ENCODE measurements around the gene RTL10. TPM values are rescaled to one million over a fixed set of nuclear protein-coding genes. Genes with fewer than 3 reads are reported as not detected.

Gene RTL10
- polyA plus RNA-seq, 1 donor, result 19.5 TPM

DNA sequence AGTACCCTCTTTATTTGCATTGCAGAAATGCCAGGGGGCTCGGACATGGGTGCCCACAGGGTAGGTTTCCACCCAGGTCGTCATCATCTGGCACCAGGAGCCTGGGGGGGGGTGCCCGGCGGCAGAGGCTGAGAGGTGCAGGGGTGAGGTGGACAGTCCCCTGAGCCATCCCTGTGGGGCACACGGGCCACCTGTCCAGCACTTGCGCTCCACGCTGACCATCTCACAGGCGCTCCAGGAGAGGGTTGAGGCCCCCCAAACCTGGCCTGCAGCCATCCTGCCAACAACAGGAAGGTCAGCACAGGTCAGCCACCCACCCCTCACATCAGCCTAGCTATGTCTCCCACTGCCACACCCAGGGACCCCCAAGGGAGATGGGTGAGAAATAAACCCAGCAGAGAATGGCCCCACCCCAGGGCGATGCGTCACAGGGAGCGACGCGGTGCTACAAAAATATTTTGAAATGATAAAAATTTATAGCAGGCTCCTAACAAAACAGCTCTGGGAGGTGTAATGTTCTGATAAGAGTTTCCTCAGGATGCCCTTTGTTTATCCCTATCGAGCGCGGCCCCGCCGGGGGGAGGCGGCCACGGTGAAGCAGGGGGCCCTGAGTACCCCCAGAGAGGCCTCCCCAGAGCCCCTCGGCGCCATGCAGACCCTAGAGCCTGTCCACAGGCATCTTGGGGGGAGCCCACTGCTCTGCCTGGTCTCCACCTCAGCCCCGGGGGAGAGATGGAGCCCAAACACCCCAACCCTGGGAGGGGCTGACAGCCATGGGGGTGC, 21.0 kb upstream of the RTL10 start:
- WGBS (ENCODE audit: insufficient coverage, low lambda C conversion rate), result no CpG with 5 or more reads among the region's 23 CpGs
- no peak for DNase-seq
- Histone ChIP-seq H3K27me3 (ENCODE audit: control insufficient read depth, insufficient read depth, low read length) (no peaks in the 10 kb centered on the region), H3K36me3 (ENCODE audit: control insufficient read depth, insufficient read depth, low read length) (peaks cover 16% of the 10 kb centered on the region), H3K9me3 (ENCODE audit: control insufficient read depth, low read depth, low read length) (no peaks in the 10 kb centered on the region), H3K4me3 (ENCODE audit: low read length) (no peak overlapping the region), H3K27ac (ENCODE audit: low read length) (no peak overlapping the region), H3K4me1 (ENCODE audit: control insufficient read depth, insufficient read depth, low read length) (peaks cover 11% of the 10 kb centered on the region)

DNA sequence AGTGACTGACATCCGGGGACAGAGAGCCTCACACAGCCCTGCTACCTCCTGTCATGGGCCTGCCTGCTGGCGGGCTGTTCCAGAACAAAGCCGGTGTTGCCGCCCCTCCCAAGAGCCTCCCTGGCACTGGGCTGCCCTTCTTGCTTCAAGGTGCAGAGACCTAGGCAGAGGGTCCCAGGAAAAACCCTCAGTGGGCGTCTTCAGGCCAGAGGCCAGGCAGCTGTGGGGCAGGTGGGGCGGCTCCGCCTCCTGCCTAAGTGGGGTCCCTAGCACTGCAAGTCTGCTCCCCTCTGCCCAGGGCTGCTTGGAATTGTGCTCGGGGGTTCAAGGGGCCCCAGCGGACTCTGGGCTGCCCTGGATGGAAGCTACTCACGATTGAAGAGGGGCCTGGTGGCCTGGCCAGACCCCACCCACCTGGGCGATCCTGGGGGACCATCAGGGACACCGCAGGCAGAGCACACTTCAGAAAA, 20.4 kb upstream of the RTL10 start:
- Histone ChIP-seq H3K4me3 (ENCODE audit: low read length) (no peak overlapping the region), H3K27me3 (ENCODE audit: control insufficient read depth, insufficient read depth, low read length) (no peaks in the 10 kb centered on the region), H3K36me3 (ENCODE audit: control insufficient read depth, insufficient read depth, low read length) (peaks cover 16% of the 10 kb centered on the region), H3K4me1 (ENCODE audit: control insufficient read depth, insufficient read depth, low read length) (peaks cover 9% of the 10 kb centered on the region), H3K9me3 (ENCODE audit: control insufficient read depth, low read depth, low read length) (no peaks in the 10 kb centered on the region), H3K27ac (ENCODE audit: low read length) (no peak overlapping the region)
- no CpG with 5 or more reads among the region's 12 CpGs for WGBS (ENCODE audit: insufficient coverage, low lambda C conversion rate)
- DNase-seq, result no peak

DNA sequence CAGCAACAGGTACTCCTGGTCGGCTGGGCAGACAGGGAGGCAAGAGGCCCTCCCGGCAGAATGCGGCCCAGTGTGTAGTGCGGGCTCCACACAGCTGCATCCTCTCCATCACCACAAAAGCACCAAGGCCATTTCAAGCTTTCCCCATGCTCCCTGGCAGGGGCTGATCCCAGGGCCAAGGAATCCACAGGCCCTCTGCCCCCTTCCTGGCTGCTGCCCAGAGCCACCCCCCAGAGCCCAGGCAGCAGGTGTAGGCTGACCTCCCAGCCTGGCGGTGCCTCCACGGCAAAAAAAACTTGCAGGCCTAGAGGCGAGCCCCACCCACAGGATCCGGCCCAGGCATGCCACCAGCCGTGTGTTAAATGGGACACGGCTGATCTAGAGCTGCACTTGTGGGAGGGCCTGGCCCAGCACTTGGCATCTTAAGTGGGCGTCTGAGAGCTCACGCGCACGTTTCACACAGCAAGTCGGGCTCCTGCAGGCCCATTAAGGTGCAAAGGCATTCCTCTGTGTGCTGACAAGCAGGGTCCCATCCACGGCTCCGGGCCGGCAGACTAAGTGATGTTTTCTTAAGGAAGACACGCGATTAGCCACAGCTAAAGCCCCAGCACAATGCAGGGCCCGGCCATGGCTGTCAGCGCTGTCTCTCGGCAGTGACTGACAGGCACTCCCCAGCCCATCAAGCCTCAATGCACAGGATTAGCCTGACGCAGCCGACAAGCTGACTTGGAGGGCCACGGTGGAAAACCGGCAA, 19.8 kb upstream of the RTL10 start:
- Histone ChIP-seq H3K27me3 (ENCODE audit: control insufficient read depth, insufficient read depth, low read length) (no peaks in the 10 kb centered on the region), H3K27ac (ENCODE audit: low read length) (no peak overlapping the region), H3K4me1 (ENCODE audit: control insufficient read depth, insufficient read depth, low read length) (peaks cover 9% of the 10 kb centered on the region), H3K9me3 (ENCODE audit: control insufficient read depth, low read depth, low read length) (no peaks in the 10 kb centered on the region), H3K4me3 (ENCODE audit: low read length) (no peak overlapping the region), H3K36me3 (ENCODE audit: control insufficient read depth, insufficient read depth, low read length) (peaks cover 14% of the 10 kb centered on the region)
- no CpG with 5 or more reads among the region's 27 CpGs for WGBS (ENCODE audit: insufficient coverage, low lambda C conversion rate)
- no peak for DNase-seq

DNA sequence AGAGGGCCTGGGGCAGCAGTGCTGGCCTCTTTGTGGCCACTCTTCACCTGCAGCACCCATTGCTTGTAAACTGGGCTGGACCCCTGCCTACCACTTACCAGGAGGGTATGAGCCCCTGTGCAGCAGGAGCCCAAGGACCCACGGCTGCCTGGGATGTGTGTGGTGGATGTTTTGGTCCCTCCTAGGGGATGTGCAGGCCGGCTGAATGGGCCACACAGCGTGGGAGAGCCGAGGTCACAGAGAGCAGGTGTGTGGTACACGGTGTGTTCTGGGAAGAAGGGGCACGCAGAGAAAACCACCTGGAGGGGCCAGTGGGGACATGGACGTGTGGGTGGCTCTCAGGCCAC, 19.3 kb upstream of the RTL10 start:
- no peak overlapping the region for H3K27ac ChIP-seq (ENCODE audit: low read length)
- H3K9me3 ChIP-seq (ENCODE audit: control insufficient read depth, low read depth, low read length), result no peaks in the 10 kb centered on the region
- H3K36me3 ChIP-seq (ENCODE audit: control insufficient read depth, insufficient read depth, low read length), result peaks cover 14% of the 10 kb centered on the region
- H3K27me3 ChIP-seq (ENCODE audit: control insufficient read depth, insufficient read depth, low read length), result no peaks in the 10 kb centered on the region
- no peak overlapping the region for H3K4me3 ChIP-seq (ENCODE audit: low read length)
- WGBS (ENCODE audit: insufficient coverage, low lambda C conversion rate), result no CpG with 5 or more reads among the region's 7 CpGs
- peaks cover 9% of the 10 kb centered on the region for H3K4me1 ChIP-seq (ENCODE audit: control insufficient read depth, insufficient read depth, low read length)
- no peak for DNase-seq

DNA sequence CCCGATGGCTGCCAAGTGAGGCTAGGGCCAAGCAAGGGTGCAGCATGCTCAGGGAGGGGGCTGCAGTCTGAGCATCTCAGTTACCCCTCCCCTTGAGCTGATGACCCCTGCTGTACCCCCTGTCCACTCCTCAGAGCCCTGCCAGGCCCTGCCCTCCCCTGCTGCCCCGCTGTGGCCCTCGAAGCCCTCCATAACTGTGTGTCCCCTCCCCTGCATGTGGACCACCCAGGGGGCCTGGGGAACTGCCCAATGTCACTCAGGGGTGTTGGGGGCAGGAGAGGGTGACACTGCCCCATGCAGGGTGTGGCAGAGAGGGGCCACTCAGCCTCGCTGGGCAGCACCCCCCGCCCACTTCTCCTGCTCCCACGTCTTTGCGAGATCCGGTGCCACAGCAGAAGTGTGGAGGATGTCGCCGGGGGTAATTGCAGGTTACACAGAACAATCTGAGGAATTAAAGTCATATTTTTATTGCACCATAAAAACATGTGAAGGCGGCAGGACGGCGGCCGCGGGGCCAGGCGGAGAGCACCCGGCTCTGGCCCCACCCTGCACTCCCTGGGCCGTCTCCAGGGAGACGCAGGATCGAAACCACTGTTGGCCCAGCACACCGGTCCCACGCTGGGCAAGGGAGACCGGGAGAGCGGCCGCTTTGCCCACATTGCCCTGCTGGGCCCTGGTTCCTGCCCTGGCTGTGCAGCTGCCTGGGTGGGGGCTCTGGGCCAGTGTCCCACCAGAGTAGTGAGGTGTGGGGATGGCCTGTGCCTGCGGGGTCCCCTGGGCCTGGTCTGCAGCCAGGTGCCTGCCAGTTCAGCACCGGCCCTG, 18.7 kb upstream of the RTL10 start:
- Histone ChIP-seq H3K9me3 (ENCODE audit: control insufficient read depth, low read depth, low read length) (no peaks in the 10 kb centered on the region), H3K27ac (ENCODE audit: low read length) (no peak overlapping the region)
- no CpG with 5 or more reads among the region's 27 CpGs for WGBS (ENCODE audit: insufficient coverage, low lambda C conversion rate)

DNA sequence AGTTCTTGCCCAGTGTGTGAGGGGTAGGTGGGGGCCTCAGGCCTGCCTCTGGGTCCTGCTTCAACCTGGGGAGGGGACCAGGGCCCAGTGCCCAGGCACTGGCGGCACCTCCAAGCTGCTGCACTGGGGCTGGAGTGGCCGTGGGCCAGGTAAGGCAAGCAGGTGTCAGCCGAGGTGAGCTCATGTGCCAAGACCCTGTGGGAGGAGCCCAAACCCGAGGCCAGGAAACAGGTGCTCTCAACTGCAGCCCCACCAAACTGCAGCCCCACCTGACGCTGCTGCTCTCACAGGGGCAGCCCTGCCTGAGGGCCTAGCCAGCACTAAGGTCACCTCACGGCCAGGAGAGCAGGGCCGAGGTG, 18.1 kb upstream of the RTL10 start:
- H3K27me3 ChIP-seq (ENCODE audit: control insufficient read depth, insufficient read depth, low read length), result no peaks in the 10 kb centered on the region
- H3K27ac ChIP-seq (ENCODE audit: low read length), result no peak overlapping the region
- H3K36me3 ChIP-seq (ENCODE audit: control insufficient read depth, insufficient read depth, low read length), result peaks cover 11% of the 10 kb centered on the region
- no peak for DNase-seq
- peaks cover 9% of the 10 kb centered on the region for H3K4me1 ChIP-seq (ENCODE audit: control insufficient read depth, insufficient read depth, low read length)
- H3K9me3 ChIP-seq (ENCODE audit: control insufficient read depth, low read depth, low read length), result no peaks in the 10 kb centered on the region
- no CpG with 5 or more reads among the region's 7 CpGs for WGBS (ENCODE audit: insufficient coverage, low lambda C conversion rate)
- H3K4me3 ChIP-seq (ENCODE audit: low read length), result no peak overlapping the region

More for the DNA sequence above, 18.7 kb upstream of the RTL10 start:
- Histone ChIP-seq H3K36me3 (ENCODE audit: control insufficient read depth, insufficient read depth, low read length) (peaks cover 14% of the 10 kb centered on the region), H3K27me3 (ENCODE audit: control insufficient read depth, insufficient read depth, low read length) (no peaks in the 10 kb centered on the region), H3K4me1 (ENCODE audit: control insufficient read depth, insufficient read depth, low read length) (peaks cover 9% of the 10 kb centered on the region), H3K4me3 (ENCODE audit: low read length) (no peak overlapping the region)
- peak; percentile 51 to 77 for DNase-seq

DNA sequence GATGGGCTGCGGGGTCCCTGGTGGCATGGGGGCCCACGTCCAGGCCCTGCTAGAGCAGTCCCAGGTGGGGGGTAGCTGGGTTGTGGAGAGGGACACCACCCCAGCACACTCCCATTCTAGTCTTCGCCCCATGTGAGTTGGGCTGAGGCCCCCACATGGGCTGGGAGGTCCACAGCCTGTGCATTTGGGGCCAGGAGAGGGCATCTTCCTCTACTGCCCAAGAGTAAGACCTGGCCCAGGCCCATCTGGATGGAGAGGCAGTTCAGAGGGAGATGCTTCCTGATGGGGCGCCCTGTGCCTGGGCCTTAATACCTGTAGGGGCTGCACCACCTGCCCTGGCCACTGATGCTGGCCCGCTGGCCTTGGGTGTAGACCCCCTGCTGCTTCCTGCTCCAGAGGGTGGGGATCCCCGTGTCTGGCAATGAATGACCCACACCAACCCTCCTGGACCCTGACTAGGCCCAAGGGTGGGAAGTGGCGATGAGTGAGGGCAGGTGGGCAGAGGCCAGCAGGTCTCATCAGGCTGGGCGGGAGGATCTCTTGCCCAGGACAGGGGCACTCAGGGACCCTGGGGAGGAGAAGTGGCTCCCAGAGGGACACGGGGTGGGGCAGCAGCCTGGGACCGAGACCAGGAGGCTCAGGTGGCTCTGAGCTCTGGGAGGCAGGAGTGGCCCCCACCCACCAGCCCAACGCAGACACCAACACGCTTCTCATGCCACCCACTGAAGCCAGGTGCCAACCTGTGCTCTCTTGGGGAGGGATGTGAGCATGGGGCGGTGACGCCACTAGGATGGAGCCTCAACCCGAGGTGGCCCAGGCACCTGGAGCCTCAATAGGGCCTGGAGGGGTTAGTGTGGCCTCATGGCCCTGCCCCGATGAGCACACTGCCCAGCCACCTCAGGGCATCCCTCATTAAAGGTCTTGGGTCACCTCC, 17.4 kb upstream of the RTL10 start:
- Histone ChIP-seq H3K4me1 (ENCODE audit: control insufficient read depth, insufficient read depth, low read length) (peaks cover 9% of the 10 kb centered on the region), H3K36me3 (ENCODE audit: control insufficient read depth, insufficient read depth, low read length) (peaks cover 5% of the 10 kb centered on the region), H3K9me3 (ENCODE audit: control insufficient read depth, low read depth, low read length) (no peaks in the 10 kb centered on the region), H3K4me3 (ENCODE audit: low read length) (no peak overlapping the region), H3K27me3 (ENCODE audit: control insufficient read depth, insufficient read depth, low read length) (no peaks in the 10 kb centered on the region), H3K27ac (ENCODE audit: low read length) (no peak overlapping the region)
- WGBS (ENCODE audit: insufficient coverage, low lambda C conversion rate), result no CpG with 5 or more reads among the region's 16 CpGs
- no peak for DNase-seq

DNA sequence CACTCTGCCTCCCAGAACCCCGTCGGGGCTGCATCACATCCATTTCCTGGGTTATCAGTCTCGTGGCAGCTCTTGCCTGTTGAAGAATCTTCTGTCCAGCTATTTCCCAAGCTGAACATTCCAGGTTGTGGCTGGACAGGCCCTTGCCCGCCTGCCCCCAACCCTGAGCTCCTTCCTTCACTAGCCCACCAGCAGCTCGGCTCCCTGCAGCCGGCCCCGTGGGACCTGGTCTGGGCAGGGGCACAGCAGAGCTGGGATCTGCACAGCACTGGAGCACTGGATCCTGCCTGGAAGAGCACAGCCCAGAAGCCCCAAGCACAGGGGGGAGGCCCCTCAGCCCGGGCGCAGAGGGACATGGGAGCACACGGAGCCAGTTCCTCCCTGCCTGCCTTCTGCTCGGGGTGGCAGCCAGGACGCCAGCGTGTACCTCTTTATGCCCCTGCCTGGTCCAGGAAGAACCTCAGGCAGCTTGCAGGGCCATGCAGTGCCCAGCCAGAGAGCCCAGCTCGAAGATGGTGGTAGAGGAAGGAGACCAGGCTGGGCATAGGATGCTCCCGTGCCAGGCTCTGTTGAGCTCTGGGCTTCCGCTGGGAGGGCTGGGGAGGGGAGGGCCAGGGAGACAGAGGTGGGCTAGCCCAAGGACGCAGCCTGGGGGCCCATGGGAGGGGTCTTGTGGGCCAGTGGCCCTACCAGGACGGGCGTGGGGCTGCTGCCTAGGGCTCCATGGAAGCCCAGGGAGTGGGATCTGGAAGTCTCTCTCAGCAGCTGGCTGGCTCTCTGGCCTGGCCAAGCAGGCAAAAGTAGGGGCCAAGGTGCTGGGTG, 16.6 kb upstream of the RTL10 start:
- Histone ChIP-seq H3K27ac (ENCODE audit: low read length) (no peak overlapping the region), H3K36me3 (ENCODE audit: control insufficient read depth, insufficient read depth, low read length) (no peaks in the 10 kb centered on the region), H3K4me1 (ENCODE audit: control insufficient read depth, insufficient read depth, low read length) (peaks cover 9% of the 10 kb centered on the region), H3K27me3 (ENCODE audit: control insufficient read depth, insufficient read depth, low read length) (no peaks in the 10 kb centered on the region), H3K4me3 (ENCODE audit: low read length) (no peak overlapping the region), H3K9me3 (ENCODE audit: control insufficient read depth, low read depth, low read length) (no peaks in the 10 kb centered on the region)
- WGBS (ENCODE audit: insufficient coverage, low lambda C conversion rate), result no CpG with 5 or more reads among the region's 19 CpGs
- DNase-seq, result no peak

All from large intestine (tissue), 3 donors.